ENCODE measurements around the gene COL1A1. TPM values are rescaled to one million over a fixed set of nuclear protein-coding genes. Genes with fewer than 3 reads are reported as not detected.

Gene COL1A1
- total RNA-seq, 1 donor from 2014 or later: 10.1 TPM

DNA sequence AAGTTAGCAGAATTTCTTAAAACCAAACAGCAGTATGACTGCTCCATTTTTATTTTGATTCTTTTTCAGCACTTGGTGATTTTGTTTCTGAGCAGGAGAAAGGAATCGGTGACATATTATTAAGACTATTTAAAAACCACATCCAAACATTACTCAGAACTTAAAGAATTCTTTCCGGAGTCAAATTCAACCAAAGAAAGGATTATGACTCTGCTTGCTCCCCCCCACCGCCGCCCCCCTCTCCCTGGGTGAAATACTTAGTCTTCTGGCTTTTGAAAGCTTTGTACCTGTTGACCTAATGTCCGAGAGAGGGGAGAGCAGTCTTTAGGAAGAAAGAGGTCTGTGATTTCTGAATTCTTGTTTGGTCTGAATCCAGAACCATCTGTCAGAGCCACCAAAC lies 17.9 kb upstream of the COL1A1 start:
- Mint-ChIP-seq H3K4me3 (ENCODE audit: unreplicated experiment) (no peak overlapping the region), H3K27ac (ENCODE audit: unreplicated experiment) (no peak overlapping the region), H3K4me1 (ENCODE audit: low read depth, unreplicated experiment) (peaks cover 6% of the 10 kb centered on the region), H3K9me3 (ENCODE audit: unreplicated experiment) (no peaks in the 10 kb centered on the region), H3K27me3 (ENCODE audit: unreplicated experiment) (peaks cover 4% of the 10 kb centered on the region), H3K36me3 (ENCODE audit: unreplicated experiment) (no peaks in the 10 kb centered on the region)
- DNase-seq: no peak
- TF ChIP-seq, protein P1, sequence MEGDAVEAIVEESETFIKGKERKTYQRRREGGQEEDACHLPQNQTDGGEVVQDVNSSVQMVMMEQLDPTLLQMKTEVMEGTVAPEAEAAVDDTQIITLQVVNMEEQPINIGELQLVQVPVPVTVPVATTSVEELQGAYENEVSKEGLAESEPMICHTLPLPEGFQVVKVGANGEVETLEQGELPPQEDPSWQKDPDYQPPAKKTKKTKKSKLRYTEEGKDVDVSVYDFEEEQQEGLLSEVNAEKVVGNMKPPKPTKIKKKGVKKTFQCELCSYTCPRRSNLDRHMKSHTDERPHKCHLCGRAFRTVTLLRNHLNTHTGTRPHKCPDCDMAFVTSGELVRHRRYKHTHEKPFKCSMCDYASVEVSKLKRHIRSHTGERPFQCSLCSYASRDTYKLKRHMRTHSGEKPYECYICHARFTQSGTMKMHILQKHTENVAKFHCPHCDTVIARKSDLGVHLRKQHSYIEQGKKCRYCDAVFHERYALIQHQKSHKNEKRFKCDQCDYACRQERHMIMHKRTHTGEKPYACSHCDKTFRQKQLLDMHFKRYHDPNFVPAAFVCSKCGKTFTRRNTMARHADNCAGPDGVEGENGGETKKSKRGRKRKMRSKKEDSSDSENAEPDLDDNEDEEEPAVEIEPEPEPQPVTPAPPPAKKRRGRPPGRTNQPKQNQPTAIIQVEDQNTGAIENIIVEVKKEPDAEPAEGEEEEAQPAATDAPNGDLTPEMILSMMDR (IDR thresholded peaks at IDR 0.05; ENCODE audit: partially characterized antibody, unreplicated experiment): no peak

DNA sequence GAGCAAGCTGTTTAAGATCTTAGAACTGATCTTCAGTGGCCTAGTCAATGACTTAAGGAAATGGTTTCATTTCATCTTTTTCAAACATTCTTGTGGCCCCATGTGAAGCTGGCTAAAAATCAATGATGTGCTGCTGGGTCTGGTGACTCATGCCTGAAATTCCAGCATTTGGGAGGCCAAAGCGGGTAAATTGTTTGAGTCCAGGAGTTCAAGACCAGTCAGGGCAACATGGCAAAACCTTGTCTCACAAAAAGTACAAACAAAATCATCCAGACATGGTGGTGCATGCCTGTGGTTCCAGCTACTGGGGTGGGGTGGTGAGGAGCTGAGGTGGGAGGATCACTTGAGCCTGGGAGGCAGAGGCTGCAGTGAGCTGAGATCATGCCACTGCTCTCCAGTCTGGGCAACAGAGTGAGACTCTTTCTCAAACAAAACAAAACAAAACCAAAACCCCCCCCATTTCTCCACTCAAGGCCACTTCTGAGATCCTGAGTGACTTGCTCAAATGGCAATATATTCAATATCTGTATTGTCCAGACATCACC lies 17.4 kb upstream of the COL1A1 start:
- TF ChIP-seq, protein P1 (IDR thresholded peaks at IDR 0.05; ENCODE audit: partially characterized antibody, unreplicated experiment): no peak
- Mint-ChIP-seq H3K4me1 (ENCODE audit: low read depth, unreplicated experiment) (peaks cover 6% of the 10 kb centered on the region), H3K27ac (ENCODE audit: unreplicated experiment) (no peak overlapping the region), H3K27me3 (ENCODE audit: unreplicated experiment) (peaks cover 4% of the 10 kb centered on the region), H3K4me3 (ENCODE audit: unreplicated experiment) (no peak overlapping the region), H3K36me3 (ENCODE audit: unreplicated experiment) (no peaks in the 10 kb centered on the region), H3K9me3 (ENCODE audit: unreplicated experiment) (no peaks in the 10 kb centered on the region)
- no peak for DNase-seq

DNA sequence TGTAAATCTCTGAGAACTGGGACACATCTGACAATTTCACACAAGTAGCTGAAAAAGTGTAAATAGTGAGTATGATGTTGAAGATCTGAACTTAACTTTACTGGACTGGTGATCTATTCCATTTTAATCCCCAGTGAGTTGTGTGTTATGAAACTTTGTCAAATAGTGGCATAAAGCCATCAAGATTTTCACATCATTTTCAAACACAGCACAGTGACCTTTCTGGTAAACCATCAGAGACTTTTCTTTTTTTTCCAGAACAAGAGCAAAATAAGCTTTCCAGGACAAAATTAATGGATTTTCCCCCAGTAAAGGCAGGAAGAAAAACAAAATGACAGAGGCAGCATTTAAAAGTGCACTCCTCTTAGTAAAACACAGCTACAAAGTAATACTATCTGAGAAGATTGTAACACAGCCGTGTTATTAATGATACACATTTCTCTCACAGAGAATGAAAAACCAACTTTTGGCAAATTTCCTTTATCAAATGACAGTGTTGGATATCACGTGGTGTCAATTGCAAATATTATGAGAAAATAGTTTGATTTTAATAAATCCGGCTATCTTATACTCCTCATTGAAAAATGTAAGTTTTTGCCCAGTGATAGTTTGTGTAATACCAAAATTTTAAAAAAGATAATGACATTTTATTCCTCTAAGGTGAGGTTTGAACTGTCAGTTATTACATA lies 16.8 kb upstream of the COL1A1 start:
- H3K4me3 Mint-ChIP-seq (ENCODE audit: unreplicated experiment): no peak overlapping the region
- TF ChIP-seq, protein P1 (IDR thresholded peaks at IDR 0.05; ENCODE audit: partially characterized antibody, unreplicated experiment): no peak
- no peaks in the 10 kb centered on the region for H3K9me3 Mint-ChIP-seq (ENCODE audit: unreplicated experiment)
- no peaks in the 10 kb centered on the region for H3K36me3 Mint-ChIP-seq (ENCODE audit: unreplicated experiment)
- no peak for DNase-seq
- peaks cover 4% of the 10 kb centered on the region for H3K27me3 Mint-ChIP-seq (ENCODE audit: unreplicated experiment)
- no peak overlapping the region for H3K27ac Mint-ChIP-seq (ENCODE audit: unreplicated experiment)
- peaks cover 6% of the 10 kb centered on the region for H3K4me1 Mint-ChIP-seq (ENCODE audit: low read depth, unreplicated experiment)

DNA sequence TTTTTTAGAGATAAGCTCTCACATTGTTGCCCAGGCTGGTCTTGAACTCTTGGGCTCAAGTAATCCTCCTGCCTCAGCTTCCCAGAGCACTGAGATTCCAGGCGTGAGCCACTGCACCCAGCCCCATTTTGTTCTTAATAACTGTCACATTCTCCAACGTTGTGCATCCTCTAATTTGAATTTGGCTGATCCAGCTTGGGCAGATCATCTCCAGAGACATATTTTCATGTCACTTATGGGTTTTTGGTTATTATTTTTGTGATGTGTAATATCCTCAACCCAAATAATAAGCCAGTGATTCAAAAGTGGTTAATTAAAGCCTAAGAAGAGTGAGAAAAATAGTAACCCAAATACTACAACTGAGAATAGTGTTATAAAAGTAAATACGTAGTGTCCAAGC lies 16.2 kb upstream of the COL1A1 start:
- peaks cover 4% of the 10 kb centered on the region for H3K27me3 Mint-ChIP-seq (ENCODE audit: unreplicated experiment)
- TF ChIP-seq, protein P1 (IDR thresholded peaks at IDR 0.05; ENCODE audit: partially characterized antibody, unreplicated experiment): no peak
- DNase-seq: no peak
- peaks cover 8% of the 10 kb centered on the region for H3K4me1 Mint-ChIP-seq (ENCODE audit: low read depth, unreplicated experiment)
- no peak overlapping the region for H3K4me3 Mint-ChIP-seq (ENCODE audit: unreplicated experiment)
- H3K36me3 Mint-ChIP-seq (ENCODE audit: unreplicated experiment): no peaks in the 10 kb centered on the region
- H3K27ac Mint-ChIP-seq (ENCODE audit: unreplicated experiment): no peak overlapping the region
- H3K9me3 Mint-ChIP-seq (ENCODE audit: unreplicated experiment): no peaks in the 10 kb centered on the region

DNA sequence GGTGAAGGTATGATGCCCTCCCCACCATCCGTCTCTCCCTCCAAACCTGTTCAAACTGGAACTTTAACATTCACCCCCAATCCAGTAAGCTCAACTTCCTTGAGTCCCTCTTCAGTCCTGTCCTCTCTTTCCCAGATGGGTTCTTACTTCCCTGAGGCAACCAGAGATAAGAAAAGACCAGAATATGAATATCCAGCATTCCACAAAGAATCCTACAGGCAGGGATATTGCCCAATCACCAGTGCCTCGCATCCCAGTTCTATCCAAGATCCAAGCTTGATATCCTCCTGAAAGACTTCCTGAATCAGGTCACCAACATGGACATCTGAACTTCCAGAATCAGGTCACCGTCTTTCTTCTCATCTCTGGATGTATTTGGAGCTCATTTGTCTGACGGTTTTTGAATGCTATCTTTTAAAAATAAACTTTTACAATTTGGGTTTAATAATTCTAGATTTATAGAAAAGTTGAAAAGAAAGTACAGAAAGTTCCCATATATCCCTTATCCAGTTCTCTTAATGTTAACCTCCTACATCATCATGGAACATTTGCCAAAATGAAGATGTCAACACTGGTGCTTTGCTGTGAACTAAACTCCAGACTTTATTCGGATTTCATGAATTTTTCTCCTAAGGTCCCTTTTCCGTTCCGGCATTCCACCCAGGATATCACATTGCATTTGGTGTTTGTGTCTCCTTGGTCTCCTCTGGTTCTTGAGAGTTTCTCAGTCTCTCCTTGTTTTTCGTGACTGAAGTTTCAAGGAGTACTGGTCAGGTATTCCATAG lies 13.7 kb upstream of the COL1A1 start:
- H3K4me1 Mint-ChIP-seq (ENCODE audit: low read depth, unreplicated experiment): peaks cover 14% of the 10 kb centered on the region
- peaks cover 6% of the 10 kb centered on the region for H3K27me3 Mint-ChIP-seq (ENCODE audit: unreplicated experiment)
- no peak overlapping the region for H3K4me3 Mint-ChIP-seq (ENCODE audit: unreplicated experiment)
- no peak for DNase-seq
- H3K27ac Mint-ChIP-seq (ENCODE audit: unreplicated experiment): no peak overlapping the region
- no peaks in the 10 kb centered on the region for H3K36me3 Mint-ChIP-seq (ENCODE audit: unreplicated experiment)
- TF ChIP-seq, protein P1 (IDR thresholded peaks at IDR 0.05; ENCODE audit: partially characterized antibody, unreplicated experiment): no peak
- no peaks in the 10 kb centered on the region for H3K9me3 Mint-ChIP-seq (ENCODE audit: unreplicated experiment)
